Endothelial cell of umbilical vein (primary cell): ENCODE measurements around the gene RBMS3. TPM values are rescaled to one million over a fixed set of nuclear protein-coding genes. Genes with fewer than 3 reads are reported as not detected.

ENCODE experiments used
- BruUV-seq: library from RNA; stranded (reverse); fragments of 400-500 nt; replicated peaks from 2 replicates; lab custom pipeline; 2021; lab: Mats Ljungman, UMichigan
- CTCF ChIA-PET: fragments of 300-600, 350-600 bp; sonication (Branson Sonifier 250); formaldehyde crosslinking; loops from one replicate; lab custom pipeline; 2021; ENCODE audit warnings: antibody characterized with exemption, inconsistent platforms; lab: Charles Lee
- POLR2A ChIA-PET: fragments of 300-600, 350-600 bp; sonication (Branson Sonifier 250); formaldehyde crosslinking; loops from one replicate; lab custom pipeline; 2021; ENCODE audit warnings: antibody characterized with exemption, inconsistent platforms; lab: Charles Lee
- DNase-seq: peaks from one replicate; pipeline ENCODE4 v3.0.0-alpha.2; 2011; ENCODE audit warnings: low read depth, low spot score
- FAIRE-seq: peaks from 2 replicates; lab custom pipeline; 2011; peaks lifted over from hg19 to GRCh38; lab: Jason Lieb, UNC
- H2AFZ ChIP-seq: 2 replicates; pipeline ENCODE4 v1.6.0; 2012; ENCODE audit warnings: low read depth, low read length, control low read depth, inconsistent platforms
- H3K27ac ChIP-seq: 2 replicates; pipeline ENCODE4 v1.5.1; 2011; ENCODE audit warnings: low read depth, mild to moderate bottlenecking, control low read depth, low read length, moderate library complexity; ENCODE audit not compliant: insufficient read depth
- H3K27me3 ChIP-seq, 2 experiments: 2 replicates each; pipeline versions ENCODE4 v1.6.0 to v1.6.1; 2011; ENCODE audit warnings: low read length in 2 of 2, mixed read lengths in 1 of 2; ENCODE audit not compliant: control insufficient read depth in 2 of 2, insufficient read depth in 2 of 2
- H3K36me3 ChIP-seq, 2 experiments: 2 replicates in 1 of 2; 3 replicates in 1 of 2; pipeline ENCODE4 v1.5.1; 2011; ENCODE audit warnings: low read length in 2 of 2, mild to moderate bottlenecking in 1 of 2, moderate library complexity in 1 of 2; ENCODE audit not compliant: control insufficient read depth in 2 of 2, insufficient read depth in 2 of 2; ENCODE audit errors: extremely low read depth in 1 of 2
- H3K4me1 ChIP-seq: 3 replicates; pipeline ENCODE4 v1.5.1; 2011; ENCODE audit warnings: mild to moderate bottlenecking, low read length; ENCODE audit not compliant: control insufficient read depth, insufficient read depth; ENCODE audit errors: extremely low read depth
- H3K4me2 ChIP-seq: 2 replicates; pipeline ENCODE4 v1.6.1; 2011; ENCODE audit warnings: low read length, control low read depth, mixed read lengths; ENCODE audit not compliant: insufficient read depth
- H3K4me3 ChIP-seq, 3 experiments: fragments of 200-600 bp in 1 of 3; sonication (generic), shearing (Covaris generic) in 1 of 3; replicated peaks in 1 of 3; 2 replicates each; pipeline ENCODE4 v1.5.1; 2011 to 2016; ENCODE audit warnings: control low read depth in 3 of 3, low read length in 3 of 3, mild to moderate bottlenecking in 2 of 3, inconsistent platforms in 1 of 3, low read depth in 1 of 3, moderate library complexity in 1 of 3; ENCODE audit not compliant: insufficient read depth in 1 of 3
- H3K79me2 ChIP-seq: 2 replicates; pipeline ENCODE4 v1.6.0; 2012; ENCODE audit warnings: low read length, inconsistent platforms; ENCODE audit not compliant: control insufficient read depth, insufficient read depth
- H3K9ac ChIP-seq: replicated peaks from 2 replicates; pipeline ENCODE3; 2011; ENCODE audit warnings: low read length, control low read depth; ENCODE audit not compliant: insufficient read depth; ENCODE audit errors: extremely low read depth
- H3K9me1 ChIP-seq: replicated peaks from 3 replicates; pipeline ENCODE4 v1.6.0; 2011; ENCODE audit warnings: mild to moderate bottlenecking, low read length; ENCODE audit not compliant: control insufficient read depth, insufficient read depth; ENCODE audit errors: extremely low read depth
- H3K9me3 ChIP-seq: replicated peaks from 2 replicates; pipeline ENCODE4 v1.5.1; 2012; ENCODE audit warnings: low read length, inconsistent platforms; ENCODE audit not compliant: control insufficient read depth, insufficient read depth
- H4K20me1 ChIP-seq: replicated peaks from 2 replicates; pipeline ENCODE3; 2011; ENCODE audit warnings: mild to moderate bottlenecking, low read length; ENCODE audit not compliant: control insufficient read depth, insufficient read depth; ENCODE audit errors: extremely low read depth
- EZH2 ChIP-seq: IDR thresholded peaks from 2 replicates; pipeline ENCODE4 v1.6.1; 2012; ENCODE audit warnings: borderline replicate concordance, low read depth, mild to moderate bottlenecking, moderate library complexity, low read length, inconsistent platforms; ENCODE audit not compliant: severe bottlenecking
- FOS ChIP-seq: IDR thresholded peaks from 2 replicates; pipeline ENCODE4 v1.6.1; 2011; ENCODE audit warnings: mild to moderate bottlenecking, low read length, moderate library complexity, borderline replicate concordance; ENCODE audit not compliant: insufficient read depth
- GATA2 ChIP-seq: IDR thresholded peaks from 2 replicates; pipeline ENCODE4 v1.7.0; 2011; ENCODE audit warnings: low read depth, mild to moderate bottlenecking, moderate library complexity, mixed read lengths, low read length; ENCODE audit not compliant: insufficient read length, insufficient read depth
- MAX ChIP-seq: IDR thresholded peaks from 2 replicates; pipeline ENCODE4 v1.6.1; 2011; ENCODE audit not compliant: insufficient read depth, insufficient read length
- dilution Hi-C: fragments of 300-500 bp; cut with MboI; formaldehyde crosslinking; loops from one replicate; pipeline ENCODE4 v1.15.0; 2019; ENCODE audit warnings: low sequenced_read_pairs; ENCODE audit not compliant: extremely low pct_ligation_motif_present
- intact Hi-C: fragments of 100-400 bp; cut with micrococcal nuclease; formaldehyde crosslinking; loops from one replicate; pipeline ENCODE4 v1.10.0; 2022
- polyA plus RNA-seq, 4 experiments: library from polyadenylated mRNA; depleted of rRNA in 3 of 4; stranded (reverse) in 3 of 4; unstranded in 1 of 4; fragments of >200 nt; gene quantifications; 2 replicates each; pipeline versions ENCODE4 v1.2.1 to v1.2.3, GENCODE V29; 2011 to 2012; ENCODE audit warnings: missing spikeins in 1 of 4
- total RNA-seq: library from RNA; stranded (reverse); gene quantifications from 2 replicates; pipeline ENCODE4 v1.2.3, GENCODE V29; 2021

RBMS3 gene
- total and polyA plus RNA-seq, 2 donors (not counting 3 experiments of a cell fraction or from before 2014, with no cell fraction given), result 13.6 to 42.3 TPM

- Histone ChIP-seq H3K4me2 (peak overlapping the region; percentile 84), H3K27ac (peak overlapping the region; percentile 97), H4K20me1 (peaks cover 2% of the 10 kb centered on the region), H2AFZ (no peak overlapping the region), H3K27me3 (no peaks in the 10 kb centered on the region), H3K36me3 (no peaks in the 10 kb centered on the region), H3K79me2 (peaks cover 74% of the 10 kb centered on the region), H3K9ac (peak overlapping the region; percentile 98), H3K4me3 (peak overlapping the region in 1 of 3 experiments; percentile 94), H3K4me1 (peaks cover 40% of the 10 kb centered on the region), H3K9me3 (no peaks in the 10 kb centered on the region), H3K9me1 (no peaks in the 10 kb centered on the region)
- FAIRE-seq, result no peak
- no TSS peak for BruUV-seq
- intact Hi-C loops (loop anchor here (5.0 to 10.0 kb wide), 3 partner anchors 82 to 1470 kb away; no protein-coding TSS in a partner anchor), dilution Hi-C loops (no loop called here)
- ChIA-PET CTCF (interaction anchor here (1.1 to 1.5 kb wide), 2 partner anchors 39 to 368 kb away, joined by 5 to 7 read pairs; no protein-coding TSS in a partner anchor), POLR2A (interaction anchor here (0.7 kb wide), 1 partner anchor 39 kb away, joined by 5 read pairs; no protein-coding TSS in a partner anchor)
- DNase-seq, result peak; percentile 34
- TF ChIP-seq FOS, result peak; percentile 47
- TF ChIP-seq EZH2, result no peak
Measured at GRCh38 chr3:29284497-29284896, 3.6 kb downstream of the RBMS3 start.

GRCh38 chr3:29285471-29286071 is 4.7 kb downstream of the RBMS3 start:
- FAIRE-seq (peak; percentile 56), DNase-seq (peak; percentile 71)
- intact Hi-C loops, result loop anchor here (10.0 kb wide), 1 partner anchor 1469 kb away; no protein-coding TSS in a partner anchor
- no peak overlapping the region for H2AFZ ChIP-seq
- no peaks in the 10 kb centered on the region for H3K9me1 ChIP-seq
- H3K27me3 ChIP-seq, result no peaks in the 10 kb centered on the region
- BruUV-seq, result no TSS peak
- H3K4me2 ChIP-seq, result peak overlapping the region; percentile 96
- H4K20me1 ChIP-seq, result peaks cover 2% of the 10 kb centered on the region
- H3K9me3 ChIP-seq, result no peaks in the 10 kb centered on the region
- TF ChIP-seq GATA2, result peak; percentile 70
- no peak for TF ChIP-seq MAX
- dilution Hi-C loops, result no loop called here
- H3K4me3 ChIP-seq, result peak overlapping the region; percentile 5 to 66 (median 7)
- CTCF ChIA-PET, result interaction anchor here (1.0 kb wide), 1 partner anchor 369 kb away, joined by 3 read pairs; no protein-coding TSS in a partner anchor
- H3K9ac ChIP-seq, result peak overlapping the region; percentile 53
- H3K79me2 ChIP-seq, result peaks cover 80% of the 10 kb centered on the region
- peak overlapping the region; percentile 51 for H3K27ac ChIP-seq
- peaks cover 33% of the 10 kb centered on the region for H3K4me1 ChIP-seq
- H3K36me3 ChIP-seq, result no peaks in the 10 kb centered on the region
- POLR2A ChIA-PET, result no interaction called here
